ENCODE measurements around the gene ST8SIA1. TPM values are rescaled to one million over a fixed set of nuclear protein-coding genes. Genes with fewer than 3 reads are reported as not detected.

Gene ST8SIA1
- total RNA-seq, 1 experiment from 2014 or later, result not detected

- Histone ChIP-seq H3K79me2 (ENCODE audit: insufficient read depth, low read length) (no peaks in the 10 kb centered on the region), H3K27ac (ENCODE audit: low read depth, low read length) (no peak overlapping the region), H3K9me3 (ENCODE audit: control insufficient read depth in 1 of 2, insufficient read depth in 1 of 2, low read depth in 1 of 2, low read length in 2 of 2) (no peaks in the 10 kb centered on the region), H2AFZ (ENCODE audit: low read depth, low read length, poor library complexity, severe bottlenecking) (no peak overlapping the region), H4K20me1 (ENCODE audit: insufficient read depth) (no peaks in the 10 kb centered on the region), H3K4me1 (ENCODE audit: control insufficient read depth in 1 of 2, insufficient read depth in 2 of 2, low read length in 2 of 2) (peaks cover 0 to 4% of the 10 kb centered on the region in 2 experiments; a peak in 1 of 4 replicates), H3K4me2 (ENCODE audit: low read length) (no peak overlapping the region), H3K36me3 (ENCODE audit: control insufficient read depth in 1 of 2, insufficient read depth in 2 of 2, low read length in 2 of 2) (no peaks in the 10 kb centered on the region), H3K9me2 (ENCODE audit: insufficient read depth) (no peaks in the 10 kb centered on the region), H3K9ac (ENCODE audit: low read length) (no peak overlapping the region), H3K27me3 (ENCODE audit: insufficient read depth, low read length) (no peaks in the 10 kb centered on the region), H3K4me3 (replicated peaks in 1 of 2; ENCODE audit: low read depth in 1 of 2, low read length in 2 of 2) (no peak overlapping the region)
- DNase-seq (ENCODE audit: low read depth, low spot score), result no peak
- ATAC-seq, result no peak
- TF ChIP-seq YY1 (IDR thresholded peaks at IDR 0.05; ENCODE audit: extremely low read depth, insufficient replicate concordance, low read depth, low read length), result no peak
- no peak for TF ChIP-seq ZNF274 (IDR thresholded peaks at IDR 0.05; ENCODE audit: low read depth, low read length)
- TF ChIP-seq RAD21 (IDR thresholded peaks at IDR 0.05; ENCODE audit: low read depth), result no peak
- TF ChIP-seq SP1 (IDR thresholded peaks at IDR 0.05; ENCODE audit: low read depth), result no peak
- no peak for TF ChIP-seq EGR1 (IDR thresholded peaks at IDR 0.05; ENCODE audit: low read depth)
- POLR2A ChIA-PET, result no interaction called here
- CTCF ChIA-PET, result no interaction called here
- RAD21 ChIA-PET (ENCODE audit: low non-redundant PET in 1 of 2, low total read pairs in 2 of 2, uncharacterized antibody in 2 of 2, unreplicated experiment in 2 of 2), result no interaction called here
- BruUV-seq (replicated peaks), result no TSS peak
- intact Hi-C loops (cut with micrococcal nuclease), result no loop called here
Measured at GRCh38 chr12:22276313-22276712, 58.2 kb downstream of the ST8SIA1 start.

DNA sequence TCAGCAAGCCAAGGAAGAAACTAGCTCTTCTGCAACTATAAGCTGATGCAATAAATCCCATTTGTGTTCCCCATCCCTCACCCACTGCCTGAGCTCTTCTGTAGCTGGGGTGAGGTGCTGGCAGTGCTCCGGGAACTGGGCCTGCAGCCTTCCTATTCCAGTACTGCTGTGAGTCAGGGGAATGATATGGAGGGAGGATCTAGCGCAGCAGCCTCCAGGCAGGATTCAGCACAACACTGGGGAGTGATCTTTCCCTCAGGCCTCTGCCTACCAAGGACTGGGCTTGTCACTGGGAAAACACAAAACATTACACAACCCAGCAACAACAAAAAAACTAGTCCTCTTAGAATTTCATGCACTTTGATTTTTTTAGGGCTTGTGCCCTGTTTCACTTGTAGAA is 58.7 kb downstream of the ST8SIA1 start:
- ATAC-seq (peak; percentile 61; the same call in 1 of the 2 replicates), DNase-seq (ENCODE audit: low read depth, low spot score) (no peak)
- intact Hi-C loops (cut with micrococcal nuclease), result no loop called here
- no peaks in the 10 kb centered on the region for H3K9me3 ChIP-seq (ENCODE audit: control insufficient read depth in 1 of 2, insufficient read depth in 1 of 2, low read depth in 1 of 2, low read length in 2 of 2)
- no peak overlapping the region for H3K4me3 ChIP-seq (replicated peaks in 1 of 2; ENCODE audit: low read depth in 1 of 2, low read length in 2 of 2)
- H4K20me1 ChIP-seq (ENCODE audit: insufficient read depth), result no peaks in the 10 kb centered on the region
- H3K27ac ChIP-seq (ENCODE audit: low read depth, low read length), result no peak overlapping the region
- H3K9me2 ChIP-seq (ENCODE audit: insufficient read depth), result no peaks in the 10 kb centered on the region
- no peak overlapping the region for H3K9ac ChIP-seq (ENCODE audit: low read length)
- no TSS peak for BruUV-seq (replicated peaks)
- RAD21 ChIA-PET (ENCODE audit: low non-redundant PET in 1 of 2, low total read pairs in 2 of 2, uncharacterized antibody in 2 of 2, unreplicated experiment in 2 of 2), result no interaction called here
- H3K36me3 ChIP-seq (ENCODE audit: control insufficient read depth in 1 of 2, insufficient read depth in 2 of 2, low read length in 2 of 2), result no peaks in the 10 kb centered on the region
- H3K4me2 ChIP-seq (ENCODE audit: low read length), result no peak overlapping the region
- H3K79me2 ChIP-seq (ENCODE audit: insufficient read depth, low read length), result no peaks in the 10 kb centered on the region
- POLR2A ChIA-PET, result interaction anchor here (0.5 kb wide), 1 partner anchor 214 kb away, joined by 3 read pairs; no protein-coding TSS in a partner anchor
- CTCF ChIA-PET, result no interaction called here
- no peaks in the 10 kb centered on the region for H3K27me3 ChIP-seq (ENCODE audit: insufficient read depth, low read length)
- H3K4me1 ChIP-seq (ENCODE audit: control insufficient read depth in 1 of 2, insufficient read depth in 2 of 2, low read length in 2 of 2), result peaks cover 0 to 4% of the 10 kb centered on the region in 2 experiments; a peak in 1 of 4 replicates
- H2AFZ ChIP-seq (ENCODE audit: low read depth, low read length, poor library complexity, severe bottlenecking), result no peak overlapping the region
- TF ChIP-seq ZFX (IDR thresholded peaks at IDR 0.05), result no peak
- TF ChIP-seq ATF3 (IDR thresholded peaks at IDR 0.05), result no peak
- no peak for TF ChIP-seq ELF1 (IDR thresholded peaks at IDR 0.05; ENCODE audit: borderline replicate concordance, low read depth)
- TF ChIP-seq, protein P1, sequence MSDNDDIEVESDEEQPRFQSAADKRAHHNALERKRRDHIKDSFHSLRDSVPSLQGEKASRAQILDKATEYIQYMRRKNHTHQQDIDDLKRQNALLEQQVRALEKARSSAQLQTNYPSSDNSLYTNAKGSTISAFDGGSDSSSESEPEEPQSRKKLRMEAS (IDR thresholded peaks at IDR 0.05), result no peak
- TF ChIP-seq SIN3A (IDR thresholded peaks at IDR 0.05; ENCODE audit: low read depth), result no peak
- TF ChIP-seq EZH2 (IDR thresholded peaks at IDR 0.05), result no peak
- TF ChIP-seq CTCF (IDR thresholded peaks at IDR 0.05 in 2 of 3, conservative IDR thresholded peaks at IDR 0.05 in 1 of 3; ENCODE audit: borderline replicate concordance in 1 of 3, insufficient read depth in 1 of 3, low read depth in 2 of 3, low read length in 2 of 3), result no peak
- TF ChIP-seq, protein P2, sequence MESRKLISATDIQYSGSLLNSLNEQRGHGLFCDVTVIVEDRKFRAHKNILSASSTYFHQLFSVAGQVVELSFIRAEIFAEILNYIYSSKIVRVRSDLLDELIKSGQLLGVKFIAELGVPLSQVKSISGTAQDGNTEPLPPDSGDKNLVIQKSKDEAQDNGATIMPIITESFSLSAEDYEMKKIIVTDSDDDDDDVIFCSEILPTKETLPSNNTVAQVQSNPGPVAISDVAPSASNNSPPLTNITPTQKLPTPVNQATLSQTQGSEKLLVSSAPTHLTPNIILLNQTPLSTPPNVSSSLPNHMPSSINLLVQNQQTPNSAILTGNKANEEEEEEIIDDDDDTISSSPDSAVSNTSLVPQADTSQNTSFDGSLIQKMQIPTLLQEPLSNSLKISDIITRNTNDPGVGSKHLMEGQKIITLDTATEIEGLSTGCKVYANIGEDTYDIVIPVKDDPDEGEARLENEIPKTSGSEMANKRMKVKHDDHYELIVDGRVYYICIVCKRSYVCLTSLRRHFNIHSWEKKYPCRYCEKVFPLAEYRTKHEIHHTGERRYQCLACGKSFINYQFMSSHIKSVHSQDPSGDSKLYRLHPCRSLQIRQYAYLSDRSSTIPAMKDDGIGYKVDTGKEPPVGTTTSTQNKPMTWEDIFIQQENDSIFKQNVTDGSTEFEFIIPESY (IDR thresholded peaks at IDR 0.05; ENCODE audit: extremely low read depth, insufficient replicate concordance, low read length), result no peak
- no peak for TF ChIP-seq CBX3 (IDR thresholded peaks at IDR 0.05; ENCODE audit: low read depth)
- TF ChIP-seq EGR1 (IDR thresholded peaks at IDR 0.05; ENCODE audit: low read depth), result no peak
- TF ChIP-seq RAD21 (IDR thresholded peaks at IDR 0.05; ENCODE audit: low read depth), result no peak
- TF ChIP-seq SRF (IDR thresholded peaks at IDR 0.05; ENCODE audit: low read depth), result no peak
- TF ChIP-seq YY1 (IDR thresholded peaks at IDR 0.05; ENCODE audit: extremely low read depth, insufficient replicate concordance, low read depth, low read length), result no peak
- TF ChIP-seq TCF7L2 (IDR thresholded peaks at IDR 0.05; ENCODE audit: borderline replicate concordance, extremely low read depth, insufficient read depth, insufficient read length), result no peak
- no peak for TF ChIP-seq POLR2A (IDR thresholded peaks at IDR 0.05; ENCODE audit: borderline replicate concordance, extremely low read depth, insufficient read depth, insufficient read length)
- TF ChIP-seq FOSL1 (IDR thresholded peaks at IDR 0.05; ENCODE audit: low read depth), result no peak
